Transverse colon (tissue), 4 donors: Measurements from ENCODE around the gene TLE3. TPM values are rescaled to one million over a fixed set of nuclear protein-coding genes. Genes with fewer than 3 reads are reported as not detected.

Experiments used
- DNase-seq: peaks from one replicate; pipeline ENCODE4 v3.0.0-alpha.2; 2019
- H3K27ac ChIP-seq, 4 donors: fragments of 200-600 bp; sonication (generic); 2 replicates each; pipeline ENCODE4 v1.5.1; 2016 to 2018; ENCODE audit warnings: inconsistent platforms in 4 of 4
- H3K27me3 ChIP-seq: fragments of 200-600 bp; sonication (generic); 2 replicates; pipeline ENCODE4 v1.5.1; 2017; ENCODE audit warnings: inconsistent platforms
- H3K36me3 ChIP-seq, 4 donors: fragments of 200-600 bp; sonication (generic); 2 replicates each; pipeline ENCODE4 v1.5.1; 2017 to 2019; ENCODE audit warnings: inconsistent platforms in 4 of 4
- H3K4me1 ChIP-seq, 4 donors: fragments of 200-600 bp; sonication (generic); 2 replicates each; pipeline ENCODE4 v1.5.1; 2017 to 2020; ENCODE audit warnings: inconsistent platforms in 4 of 4
- H3K4me3 ChIP-seq, 4 donors: fragments of 200-600 bp; sonication (generic); 1 replicate in 1 of 4; 2 replicates in 3 of 4; pipeline versions ENCODE4 v1.5.1 to v1.6.1; 2017 to 2019; ENCODE audit warnings: inconsistent platforms in 4 of 4
- H3K9me3 ChIP-seq, 2 donors: fragments of 200-600 bp; sonication (generic); 2 replicates each; pipeline ENCODE4 v1.5.1; 2017 to 2019; ENCODE audit warnings: inconsistent platforms in 2 of 2
- EP300 ChIP-seq: sonication (generic); formaldehyde crosslinking; IDR thresholded peaks from one replicate; pipeline ENCODE4 v1.6.1; 2017; ENCODE audit warnings: antibody characterized with exemption, low read depth
- POLR2A ChIP-seq: fragments of 450-650 bp; IDR thresholded peaks from one replicate; pipeline ENCODE4 v1.6.1; 2016; ENCODE audit warnings: antibody characterized with exemption, mild to moderate bottlenecking, moderate library complexity
- POLR2AphosphoS5 ChIP-seq, 3 donors: sonication (generic); formaldehyde crosslinking; IDR thresholded peaks; one replicate each; pipeline ENCODE4 v1.6.1; 2016; ENCODE audit warnings: antibody characterized with exemption in 3 of 3
- WGBS, 2 donors: methylation state at CpG; one replicate each; pipeline ENCODE4 v1.1.5; 2018; ENCODE audit warnings: low coverage in 1 of 2; 5-methylcytosine and 5-hydroxymethylcytosine counted together
- in situ Hi-C, 4 donors: fragments of 200-750 bp; cut with MboI; loops; one replicate each; pipeline versions ENCODE4 v1.15.0 to v1.15.1; 2017; ENCODE audit warnings: low sequenced_read_pairs in 3 of 4, low pct_ligation_motif_present in 1 of 4, low pct_unique_long_range_greater_than_20kb in 1 of 4
- intact Hi-C: fragments of 100-400 bp; cut with DNase I; formaldehyde crosslinking; loops from one replicate; pipeline ENCODE4 v1.15.1; 2023; ENCODE audit warnings: low total_unique reads
- total RNA-seq, 4 donors: library from RNA; depleted of rRNA; stranded (reverse); fragments of >200 nt; gene quantifications; one replicate each; pipeline ENCODE4 v1.1.0, GENCODE V29; 2016
- TF ChIP-seq, protein P1 (sequence below), 5 experiments: fragments of 200-600 bp in 3 of 5; fragments of 450-650 bp in 2 of 5; sonication (generic) in 3 of 5; IDR thresholded peaks; 1 replicate in 2 of 5; 2 replicates in 3 of 5; pipeline ENCODE4 v1.5.1; 2016 to 2017; ENCODE audit warnings: antibody characterized with exemption in 5 of 5, inconsistent platforms in 3 of 5, mild to moderate bottlenecking in 2 of 5, moderate library complexity in 1 of 5

The TLE3 gene
- total RNA-seq, 4 donors from 2014 or later: 49.8 to 223 (median 114) TPM

- intact Hi-C loops (no loop called here), in situ Hi-C loops (no loop called here)
- H3K4me1 ChIP-seq: peaks cover 22 to 37% (median 26%) of the 10 kb centered on the region in 4 donors
- no peak overlapping the region for H3K27ac ChIP-seq
- no peak for DNase-seq
- no peak for TF ChIP-seq EP300
- no peak for TF ChIP-seq POLR2AphosphoS5 (IDR thresholded peaks at IDR 0.05)
- no peak for TF ChIP-seq POLR2A
- TF ChIP-seq, protein P1, sequence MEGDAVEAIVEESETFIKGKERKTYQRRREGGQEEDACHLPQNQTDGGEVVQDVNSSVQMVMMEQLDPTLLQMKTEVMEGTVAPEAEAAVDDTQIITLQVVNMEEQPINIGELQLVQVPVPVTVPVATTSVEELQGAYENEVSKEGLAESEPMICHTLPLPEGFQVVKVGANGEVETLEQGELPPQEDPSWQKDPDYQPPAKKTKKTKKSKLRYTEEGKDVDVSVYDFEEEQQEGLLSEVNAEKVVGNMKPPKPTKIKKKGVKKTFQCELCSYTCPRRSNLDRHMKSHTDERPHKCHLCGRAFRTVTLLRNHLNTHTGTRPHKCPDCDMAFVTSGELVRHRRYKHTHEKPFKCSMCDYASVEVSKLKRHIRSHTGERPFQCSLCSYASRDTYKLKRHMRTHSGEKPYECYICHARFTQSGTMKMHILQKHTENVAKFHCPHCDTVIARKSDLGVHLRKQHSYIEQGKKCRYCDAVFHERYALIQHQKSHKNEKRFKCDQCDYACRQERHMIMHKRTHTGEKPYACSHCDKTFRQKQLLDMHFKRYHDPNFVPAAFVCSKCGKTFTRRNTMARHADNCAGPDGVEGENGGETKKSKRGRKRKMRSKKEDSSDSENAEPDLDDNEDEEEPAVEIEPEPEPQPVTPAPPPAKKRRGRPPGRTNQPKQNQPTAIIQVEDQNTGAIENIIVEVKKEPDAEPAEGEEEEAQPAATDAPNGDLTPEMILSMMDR (IDR thresholded peaks at IDR 0.05): no peak
- H3K36me3 ChIP-seq: peaks cover 0 to 17% (median 7%) of the 10 kb centered on the region in 4 donors
- no peaks in the 10 kb centered on the region for H3K9me3 ChIP-seq
- WGBS, 2 donors: 75 to 82% methylated on average over 1 of the region's 1 CpG
- H3K4me3 ChIP-seq: no peak overlapping the region
- no peaks in the 10 kb centered on the region for H3K27me3 ChIP-seq
Measured at GRCh38 chr15:70083946-70084345, 13.8 kb downstream of the TLE3 start.

GRCh38 chr15:70083418-70083817, 14.3 kb downstream of the TLE3 start:
- 64% methylated on average over 1 of the region's 1 CpG; no CpG with 5 or more reads in 1 of the 2 donors for WGBS, 2 donors
- Histone ChIP-seq H3K36me3 (peaks cover 0 to 17% (median 7%) of the 10 kb centered on the region in 4 donors), H3K27me3 (no peaks in the 10 kb centered on the region), H3K4me1 (peaks cover 22 to 37% (median 24%) of the 10 kb centered on the region in 4 donors), H3K27ac (no peak overlapping the region), H3K4me3 (no peak overlapping the region), H3K9me3 (no peaks in the 10 kb centered on the region)
- TF ChIP-seq POLR2A (no peak), POLR2AphosphoS5 (IDR thresholded peaks at IDR 0.05) (no peak)
- TF ChIP-seq, protein P1 (IDR thresholded peaks at IDR 0.05): no peak
- intact Hi-C loops: no loop called here
- in situ Hi-C loops: no loop called here
- no peak for DNase-seq

DNA sequence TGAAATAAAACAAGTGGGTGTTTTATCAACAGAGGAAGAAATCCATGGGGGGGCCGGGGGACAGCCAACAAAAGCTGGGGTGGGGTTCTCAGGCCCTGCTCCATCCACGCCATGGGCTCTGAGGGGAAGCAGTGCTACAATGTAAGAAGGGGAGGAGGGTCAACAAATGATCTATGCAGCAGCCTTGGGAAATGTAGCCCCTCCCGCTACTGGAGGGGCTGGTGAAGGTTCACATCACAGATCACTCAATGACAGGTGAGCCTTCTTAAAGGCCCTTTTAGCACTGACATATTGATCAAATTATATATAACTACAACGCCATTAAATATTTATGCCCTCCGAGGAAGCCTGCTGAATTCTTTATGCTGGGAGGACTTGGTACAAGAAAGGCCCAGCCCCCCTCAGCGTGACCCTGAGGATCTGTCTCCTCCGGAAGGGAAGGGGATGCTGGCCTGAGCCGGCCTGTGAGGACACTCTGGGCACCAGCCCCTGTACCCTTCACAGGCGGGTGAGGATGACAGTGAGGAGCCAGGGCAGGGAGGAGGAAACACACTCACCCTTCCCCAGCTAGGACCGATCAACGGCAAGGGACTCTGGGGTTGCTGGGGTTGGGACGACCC, 15.3 kb downstream of the TLE3 start:
- Histone ChIP-seq H3K36me3 (peaks cover 0 to 17% (median 7%) of the 10 kb centered on the region in 4 donors), H3K9me3 (no peaks in the 10 kb centered on the region), H3K4me1 (peaks cover 12 to 35% (median 26%) of the 10 kb centered on the region in 4 donors), H3K4me3 (no peak overlapping the region), H3K27ac (no peak overlapping the region), H3K27me3 (no peaks in the 10 kb centered on the region)
- in situ Hi-C loops: no loop called here
- intact Hi-C loops: no loop called here
- no peak for DNase-seq
- WGBS, 2 donors: 85 to 95% methylated on average over 4 to 12 of the region's 12 CpGs
- TF ChIP-seq POLR2A: no peak
- no peak for TF ChIP-seq POLR2AphosphoS5 (IDR thresholded peaks at IDR 0.05)
- TF ChIP-seq, protein P1 (IDR thresholded peaks at IDR 0.05): no peak
- no peak for TF ChIP-seq EP300

- Histone ChIP-seq H3K27me3 (no peaks in the 10 kb centered on the region), H3K4me1 (peaks cover 12 to 40% (median 28%) of the 10 kb centered on the region in 4 donors), H3K27ac (no peak overlapping the region), H3K9me3 (no peaks in the 10 kb centered on the region), H3K36me3 (peaks cover 0 to 17% (median 7%) of the 10 kb centered on the region in 4 donors), H3K4me3 (no peak overlapping the region)
- TF ChIP-seq EP300 (no peak), POLR2A (no peak), POLR2AphosphoS5 (IDR thresholded peaks at IDR 0.05) (no peak)
- TF ChIP-seq, protein P1 (IDR thresholded peaks at IDR 0.05): no peak
- intact Hi-C loops (no loop called here), in situ Hi-C loops (no loop called here)
- 87% methylated on average over 6 of the region's 6 CpGs; no CpG with 5 or more reads in 1 of the 2 donors for WGBS, 2 donors
- no peak for DNase-seq
Measured at GRCh38 chr15:70081612-70082011, 16.1 kb downstream of the TLE3 start.
